NCI-H146 treated with DMSO at 0.1 percent for 48 hours (cell line): ENCODE data around the gene SLC39A8.
"Not testable (repeated sequence)": the region's sequence is repeated elsewhere in the genome, so short reads cannot be mapped to it uniquely, and the experiment has no call there.

Experiments used
- DNase-seq: peaks from one replicate; lab custom pipeline; 2025; ENCODE audit not compliant: unreplicated experiment; lab: John Stamatoyannopoulos, UW

SLC39A8 gene

DNA sequence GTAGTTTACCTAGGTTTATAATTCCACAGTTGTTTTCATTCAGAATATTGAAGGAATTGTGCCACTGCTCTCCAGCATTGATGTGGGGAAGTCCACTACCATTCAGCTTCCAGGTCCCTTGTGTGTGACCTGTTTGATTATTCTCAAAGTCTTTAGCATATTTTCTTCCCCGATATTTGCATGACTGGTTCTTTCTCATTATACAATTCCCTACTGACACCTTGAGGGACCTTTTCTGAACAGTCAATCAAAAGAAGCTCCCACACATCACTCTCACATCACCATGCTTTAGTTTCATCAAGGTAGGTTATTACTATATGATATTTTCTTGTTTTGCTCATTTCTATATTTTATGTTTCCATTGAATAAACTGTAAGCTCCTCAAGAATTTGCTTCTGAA, 44.1 kb downstream of the SLC39A8 start:
- no peak for DNase-seq

- no peak for DNase-seq
These were observed 45.8 kb downstream of the SLC39A8 start for GRCh38 chr4:102299354-102300107.

DNA sequence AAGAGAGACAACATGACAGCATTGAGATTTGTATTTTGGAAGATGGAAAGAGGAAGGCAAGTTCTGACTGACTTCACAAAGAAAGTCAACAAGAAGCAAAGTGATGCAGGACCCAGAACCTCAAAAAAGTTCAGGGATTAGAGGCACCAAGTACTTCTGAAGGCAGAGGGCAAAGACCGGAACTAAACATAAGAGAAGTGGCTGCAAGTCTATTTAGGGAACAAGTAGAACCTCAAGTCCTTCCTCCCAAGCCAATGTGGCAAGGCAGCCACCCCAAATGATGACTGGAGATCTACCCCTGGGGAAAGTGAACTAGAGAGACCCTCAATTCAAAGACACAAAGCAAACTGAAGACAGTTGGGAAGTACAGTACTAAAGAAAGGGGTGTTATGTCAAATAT, 46.6 kb downstream of the SLC39A8 start:
- DNase-seq, result no peak

DNA sequence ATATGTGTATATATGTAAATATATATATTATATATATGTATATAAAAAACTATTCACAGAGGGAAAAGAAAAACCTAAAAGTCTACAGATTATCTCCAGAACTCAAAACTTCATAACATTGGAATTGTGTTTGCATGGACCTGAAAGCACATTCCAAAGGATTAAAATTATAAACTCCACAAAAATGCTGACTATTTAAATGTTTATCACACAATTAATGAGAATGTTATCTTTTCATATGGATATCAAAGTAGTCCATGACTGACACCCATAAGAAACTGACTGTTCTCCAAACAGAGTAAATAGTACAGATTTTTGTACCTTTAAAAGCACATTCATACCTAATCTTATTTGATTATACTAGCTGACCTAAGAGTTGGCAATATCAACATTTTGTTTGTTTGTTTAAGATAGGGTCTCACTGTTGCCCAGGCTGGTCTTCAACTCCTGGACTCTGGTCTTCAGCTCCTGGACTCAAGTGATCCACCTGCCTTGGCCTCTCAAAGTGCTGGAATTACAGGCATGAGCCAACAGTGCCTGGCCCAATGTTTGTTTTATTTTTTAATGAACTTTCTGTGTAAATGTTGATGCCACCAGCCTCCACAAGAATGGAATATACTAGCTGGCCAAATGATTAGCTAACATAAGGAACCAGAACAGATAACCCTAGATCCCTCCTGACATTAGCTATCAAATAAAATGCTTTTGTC, 50.0 kb downstream of the SLC39A8 start:
- no peak for DNase-seq

GRCh38 chr4:102288497-102288896, 56.8 kb downstream of the SLC39A8 start:
- DNase-seq, result no peak

DNA sequence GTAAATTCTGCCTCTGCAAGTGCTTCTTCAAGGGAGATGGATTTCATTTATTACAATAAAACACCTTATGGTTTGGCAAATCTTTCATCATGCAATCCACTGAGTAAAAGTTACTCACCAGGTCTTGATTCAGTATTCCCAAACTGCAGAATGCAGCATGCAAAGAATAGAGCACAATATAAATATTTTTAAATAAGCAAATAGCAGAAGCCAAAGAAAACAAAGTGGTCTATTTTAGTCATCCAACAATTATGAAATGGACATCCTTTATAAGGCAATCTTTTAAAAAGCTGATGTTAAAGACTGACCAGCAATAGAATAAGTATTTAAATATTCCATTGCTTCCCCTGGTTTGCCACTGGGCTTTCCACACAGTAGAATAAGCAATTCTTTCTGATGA, 59.5 kb downstream of the SLC39A8 start:
- DNase-seq, result no peak

DNA sequence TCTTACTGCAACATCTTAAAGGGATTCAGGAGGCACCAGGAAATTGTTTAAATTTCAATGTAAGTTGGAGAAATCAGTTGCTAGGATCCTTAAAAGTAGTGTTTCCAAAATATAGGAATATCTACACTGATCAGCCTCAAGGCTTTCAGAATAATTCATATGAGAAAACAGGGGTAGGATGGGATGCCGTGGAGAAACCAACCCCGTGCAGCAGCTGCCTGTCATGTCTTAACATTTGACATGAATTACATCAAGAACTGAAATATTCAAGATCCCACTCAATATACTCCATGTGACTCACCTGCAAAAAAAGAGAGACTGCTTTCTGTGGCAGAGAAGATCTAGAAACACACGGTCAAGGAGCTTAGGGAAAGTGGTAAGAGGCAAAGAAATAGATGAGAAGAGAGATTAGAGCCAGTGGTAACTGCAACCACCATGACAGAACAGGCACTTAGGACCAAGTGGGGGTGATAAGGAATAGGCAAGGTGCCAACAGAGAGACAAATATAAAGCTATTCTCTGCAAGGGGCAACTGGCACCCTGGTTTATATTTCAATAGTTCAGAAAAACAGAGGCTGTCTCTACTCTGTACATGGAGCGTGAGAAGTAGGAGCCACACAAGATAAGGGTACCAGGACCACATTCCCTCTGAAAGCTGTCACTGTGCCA, 64.0 kb downstream of the SLC39A8 start:
- DNase-seq, result no peak

- DNase-seq, result not testable (repeated sequence)
These were observed 72.0 kb downstream of the SLC39A8 start for GRCh38 chr4:102273317-102273716.

DNA sequence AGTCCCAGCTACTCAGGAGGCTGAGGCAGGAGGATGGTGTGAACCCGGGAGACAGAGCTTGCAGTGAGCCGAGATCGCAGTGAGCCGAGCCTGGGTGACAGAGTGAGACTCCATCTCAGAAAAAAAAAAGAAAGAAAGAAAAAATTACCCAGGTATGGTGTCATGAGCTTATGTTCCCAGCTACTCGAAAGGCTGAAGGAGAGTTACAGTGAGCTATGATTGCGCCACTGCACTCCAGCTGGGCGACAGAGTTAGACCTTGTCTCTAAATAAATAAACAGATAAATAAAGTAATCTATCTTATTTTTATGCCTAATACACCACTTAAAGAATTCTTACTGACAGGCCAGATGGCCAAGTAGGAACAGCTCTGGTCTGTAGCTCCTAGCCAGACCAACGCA, 73.0 kb downstream of the SLC39A8 start:
- DNase-seq, result no peak

GRCh38 chr4:102268355-102268754, 76.9 kb downstream of the SLC39A8 start:
- DNase-seq, result no peak

GRCh38 chr4:102263024-102263787, 82.1 kb downstream of the SLC39A8 start:
- DNase-seq, result peak; percentile 0

DNA sequence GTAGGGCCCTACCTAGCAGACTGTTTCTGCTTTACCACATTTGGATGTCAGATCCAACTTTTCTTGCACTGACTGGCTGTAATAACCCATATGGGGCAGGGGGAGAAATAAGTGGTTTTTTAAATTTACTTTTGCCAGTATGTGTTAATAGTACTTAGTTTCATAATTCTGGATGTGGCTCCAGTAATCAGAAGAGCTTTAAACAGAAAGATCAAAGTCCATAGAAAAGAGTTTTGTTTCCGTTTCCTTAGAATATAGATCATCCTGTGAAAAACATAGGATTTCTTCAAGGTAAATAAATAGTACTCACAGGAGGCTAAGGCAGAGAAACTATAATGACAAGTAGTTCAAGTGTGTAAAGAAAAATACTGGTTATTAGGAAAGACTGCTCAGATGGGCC, 85.6 kb downstream of the SLC39A8 start:
- DNase-seq, result no peak

GRCh38 chr4:102259081-102259480, 86.2 kb downstream of the SLC39A8 start:
- no peak for DNase-seq

DNA sequence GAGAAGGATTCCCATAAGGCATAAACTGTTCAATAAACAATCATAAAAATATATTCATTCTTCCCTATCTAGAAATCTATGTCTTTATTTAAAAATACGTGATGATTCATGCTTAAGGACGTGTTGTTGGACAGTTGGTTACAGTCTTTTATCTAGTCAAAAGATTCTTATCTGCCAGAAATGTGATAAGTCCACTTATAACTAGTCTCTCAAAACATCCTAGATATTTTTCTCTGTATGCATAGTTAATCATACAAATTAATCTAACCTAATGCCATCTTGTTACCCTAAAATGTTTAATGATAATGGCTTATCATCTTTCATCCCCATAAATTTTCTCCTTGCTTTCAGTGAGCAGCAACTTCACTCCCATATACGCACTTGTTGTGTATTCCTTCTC, 89.0 kb downstream of the SLC39A8 start:
- DNase-seq, result no peak

DNA sequence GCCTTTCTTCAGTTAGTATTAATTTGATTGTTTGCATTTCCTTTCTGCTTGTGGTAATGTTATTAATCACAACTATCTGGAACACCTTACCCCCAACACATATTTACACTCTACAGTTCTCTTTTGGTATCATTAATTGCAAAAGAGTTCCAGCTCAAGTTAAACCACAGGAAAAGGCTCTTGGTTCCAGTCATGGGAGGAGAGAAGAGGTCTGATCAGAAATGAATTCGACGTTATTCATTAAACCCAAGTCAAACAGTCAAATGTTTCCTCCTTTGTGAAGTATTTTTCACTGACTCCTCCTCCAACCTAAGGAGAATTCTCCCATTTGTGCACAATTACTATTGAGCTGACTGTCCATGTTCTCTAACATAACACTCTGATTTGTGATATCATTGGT, 91.4 kb downstream of the SLC39A8 start:
- DNase-seq, result no peak

DNA sequence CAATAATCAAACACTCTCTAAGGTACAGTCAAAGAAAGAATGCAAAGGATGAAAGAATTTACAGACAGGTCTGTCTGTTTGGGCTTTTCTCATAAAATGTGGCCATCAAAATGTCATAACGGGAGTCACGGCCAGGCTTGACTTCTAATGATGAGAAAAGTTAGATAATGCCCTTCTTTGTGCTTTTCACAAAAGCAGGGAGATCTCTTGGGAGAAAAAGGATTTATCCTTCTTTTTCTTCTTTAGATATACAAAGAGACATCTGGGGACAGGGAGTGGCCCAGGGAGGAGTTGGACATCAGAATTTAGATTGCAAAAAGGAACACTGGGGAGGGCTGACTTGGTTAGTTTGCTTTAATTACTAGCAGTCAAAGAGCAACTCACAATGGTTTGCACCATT, 93.1 kb downstream of the SLC39A8 start:
- DNase-seq, result no peak

DNA sequence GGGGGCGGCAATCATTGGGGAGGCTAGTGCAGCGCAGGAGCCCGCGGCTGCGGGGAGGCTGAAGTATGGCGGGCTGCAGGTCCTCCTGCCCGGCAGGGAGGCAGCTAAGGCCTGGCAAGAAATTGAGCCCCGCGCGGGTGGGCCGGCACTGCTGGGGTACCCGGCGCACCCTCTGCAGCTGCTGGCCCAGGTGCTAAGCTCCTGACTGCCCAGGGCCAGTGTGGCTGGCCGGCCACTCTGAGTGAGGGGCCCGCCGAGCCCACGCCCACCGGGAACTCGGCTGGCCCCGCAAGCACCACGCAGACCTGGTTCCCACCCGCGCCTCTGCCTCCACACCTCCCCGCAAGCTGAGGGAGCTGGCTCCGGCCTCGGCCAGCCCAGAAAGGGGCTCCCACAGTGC, 94.9 kb downstream of the SLC39A8 start:
- no peak for DNase-seq

- no peak for DNase-seq
These were observed 98.2 kb downstream of the SLC39A8 start for GRCh38 chr4:102247041-102247440.

DNA sequence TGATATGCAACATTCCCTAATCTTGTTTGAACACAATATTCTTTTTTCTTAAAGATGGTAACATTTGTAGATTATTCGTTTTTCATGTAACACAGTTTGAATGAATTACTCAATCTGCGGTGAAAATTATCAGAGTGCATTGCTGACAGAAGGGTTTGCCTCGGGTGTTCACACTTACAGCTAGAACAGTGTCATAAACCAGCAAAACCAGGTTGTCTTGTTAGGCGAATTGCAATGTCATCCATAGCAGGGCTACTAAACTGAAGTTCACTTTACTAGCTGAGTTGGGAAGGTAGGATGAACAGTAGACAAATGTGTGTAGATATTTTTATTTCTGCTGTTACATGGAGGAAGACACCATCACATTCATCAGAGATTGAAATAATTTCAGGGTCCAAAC, 98.9 kb downstream of the SLC39A8 start:
- no peak for DNase-seq

GRCh38 chr4:102244878-102245535, 100.3 kb downstream of the SLC39A8 start:
- DNase-seq, result no peak

GRCh38 chr4:102243296-102243695, 102.0 kb downstream of the SLC39A8 start:
- not testable (repeated sequence) for DNase-seq
